GM10248 (cell line): ENCODE measurements around the gene TSPEAR.

Source experiments
- CTCF ChIA-PET: fragments of 300-600 bp; sonication (Branson Sonifier 250); formaldehyde crosslinking; extraction: SDS; loops from one replicate; lab custom pipeline; 2021; ENCODE audit warnings: antibody characterized with exemption; lab: Yijun Ruan, JAX
- POLR2A ChIA-PET: fragments of 350-650 bp; sonication (Branson Sonifier 250); formaldehyde crosslinking; extraction: SDS; loops from one replicate; lab custom pipeline; 2020; ENCODE audit warnings: antibody characterized with exemption; lab: Yijun Ruan, JAX
- DNase-seq: peaks from one replicate; pipeline ENCODE4 v3.0.0; 2012; ENCODE audit errors: extremely low spot score
- TF ChIP-seq, protein P1 (sequence below): IDR thresholded peaks from 2 replicates; pipeline ENCODE4 v1.5.1; 2012; ENCODE audit warnings: mild to moderate bottlenecking, low read depth; ENCODE audit errors: extremely low read depth, missing control alignments, control extremely low read depth

TSPEAR gene

DNA sequence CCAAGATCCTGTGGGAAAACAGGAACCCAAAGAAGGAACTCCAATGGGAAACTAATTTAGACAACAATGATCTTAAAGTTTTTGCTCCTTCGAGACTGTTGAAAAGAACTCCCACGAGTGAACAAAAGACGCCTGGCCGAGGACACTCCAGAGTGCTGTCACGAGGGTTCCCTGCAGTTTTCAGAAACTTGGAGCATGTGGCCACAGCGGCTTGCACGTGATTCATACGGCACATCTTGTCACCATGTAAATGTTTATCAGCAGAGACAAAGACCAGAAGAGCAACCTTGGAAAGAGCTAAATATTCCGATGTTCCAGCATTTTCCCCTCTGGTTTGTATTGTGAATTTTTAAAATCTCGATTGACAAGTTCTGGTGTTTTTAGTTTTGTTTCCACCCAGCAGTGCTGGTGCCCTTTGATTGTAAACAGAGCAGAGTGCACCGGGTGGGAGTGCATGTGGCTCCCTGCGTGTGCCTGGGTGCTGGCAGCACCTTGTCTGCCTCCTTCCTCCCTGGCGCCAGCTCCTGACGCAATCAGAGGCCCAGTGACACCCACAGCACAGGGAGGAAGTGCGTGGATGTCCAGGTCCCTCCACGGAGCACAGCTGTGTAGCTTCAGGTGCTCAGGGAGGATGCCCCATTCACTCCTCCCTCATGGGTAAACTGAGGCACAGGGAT is 233.1 kb downstream of the TSPEAR start:
- no peak for DNase-seq
- TF ChIP-seq, protein P1, sequence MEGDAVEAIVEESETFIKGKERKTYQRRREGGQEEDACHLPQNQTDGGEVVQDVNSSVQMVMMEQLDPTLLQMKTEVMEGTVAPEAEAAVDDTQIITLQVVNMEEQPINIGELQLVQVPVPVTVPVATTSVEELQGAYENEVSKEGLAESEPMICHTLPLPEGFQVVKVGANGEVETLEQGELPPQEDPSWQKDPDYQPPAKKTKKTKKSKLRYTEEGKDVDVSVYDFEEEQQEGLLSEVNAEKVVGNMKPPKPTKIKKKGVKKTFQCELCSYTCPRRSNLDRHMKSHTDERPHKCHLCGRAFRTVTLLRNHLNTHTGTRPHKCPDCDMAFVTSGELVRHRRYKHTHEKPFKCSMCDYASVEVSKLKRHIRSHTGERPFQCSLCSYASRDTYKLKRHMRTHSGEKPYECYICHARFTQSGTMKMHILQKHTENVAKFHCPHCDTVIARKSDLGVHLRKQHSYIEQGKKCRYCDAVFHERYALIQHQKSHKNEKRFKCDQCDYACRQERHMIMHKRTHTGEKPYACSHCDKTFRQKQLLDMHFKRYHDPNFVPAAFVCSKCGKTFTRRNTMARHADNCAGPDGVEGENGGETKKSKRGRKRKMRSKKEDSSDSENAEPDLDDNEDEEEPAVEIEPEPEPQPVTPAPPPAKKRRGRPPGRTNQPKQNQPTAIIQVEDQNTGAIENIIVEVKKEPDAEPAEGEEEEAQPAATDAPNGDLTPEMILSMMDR, result no peak
- ChIA-PET POLR2A (no interaction called here), CTCF (interaction anchor here (0.9 to 1.0 kb wide), 2 partner anchors 9 to 177 kb away, joined by 3 to 4 read pairs; no protein-coding TSS in a partner anchor)

DNA sequence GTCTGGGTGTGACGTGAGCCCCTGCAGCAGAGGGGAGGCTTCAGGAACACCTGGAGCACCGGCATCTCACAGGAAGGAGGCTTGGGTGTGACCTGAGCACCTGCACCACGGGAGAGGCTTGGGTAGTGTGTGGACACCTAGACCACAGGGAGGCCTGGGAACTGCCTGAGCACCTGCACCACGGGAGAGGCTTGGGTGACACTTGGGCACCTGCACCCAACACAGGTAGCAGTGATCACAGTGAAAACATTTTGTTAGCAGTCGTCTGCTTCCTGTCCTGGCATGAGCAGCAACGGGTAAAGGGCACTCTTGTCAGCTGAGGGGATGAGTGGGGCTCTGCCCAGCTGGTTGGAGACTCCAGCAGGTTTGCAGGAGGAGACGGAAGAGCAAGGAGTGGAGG is 233.7 kb downstream of the TSPEAR start:
- no peak for DNase-seq
- ChIA-PET POLR2A (no interaction called here), CTCF (interaction anchor here (0.9 to 1.0 kb wide), 2 partner anchors 8 to 176 kb away, joined by 3 to 4 read pairs; no protein-coding TSS in a partner anchor)
- TF ChIP-seq, protein P1, result no peak

DNA sequence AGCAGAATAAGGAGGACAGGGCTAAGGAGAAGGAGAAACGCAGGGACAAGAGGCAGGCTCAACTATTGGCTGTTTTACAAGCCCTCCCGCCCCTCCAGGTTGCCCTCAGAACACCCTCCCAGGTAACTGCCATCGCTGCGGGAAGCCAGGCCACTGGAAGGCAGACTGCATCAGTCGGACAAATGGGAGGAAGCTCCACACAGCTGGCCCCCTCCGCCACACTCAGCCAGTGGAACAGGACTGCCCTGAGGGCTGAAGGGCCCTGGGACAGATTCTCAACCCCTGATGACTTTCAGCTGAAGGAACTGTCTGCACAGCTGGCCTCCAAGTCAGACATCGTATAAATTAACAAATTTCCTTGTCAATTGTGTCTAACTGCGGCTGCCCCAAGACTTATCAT is 234.2 kb downstream of the TSPEAR start:
- CTCF ChIA-PET, result no interaction called here
- POLR2A ChIA-PET, result no interaction called here
- DNase-seq, result no peak
- TF ChIP-seq, protein P1, result no peak

DNA sequence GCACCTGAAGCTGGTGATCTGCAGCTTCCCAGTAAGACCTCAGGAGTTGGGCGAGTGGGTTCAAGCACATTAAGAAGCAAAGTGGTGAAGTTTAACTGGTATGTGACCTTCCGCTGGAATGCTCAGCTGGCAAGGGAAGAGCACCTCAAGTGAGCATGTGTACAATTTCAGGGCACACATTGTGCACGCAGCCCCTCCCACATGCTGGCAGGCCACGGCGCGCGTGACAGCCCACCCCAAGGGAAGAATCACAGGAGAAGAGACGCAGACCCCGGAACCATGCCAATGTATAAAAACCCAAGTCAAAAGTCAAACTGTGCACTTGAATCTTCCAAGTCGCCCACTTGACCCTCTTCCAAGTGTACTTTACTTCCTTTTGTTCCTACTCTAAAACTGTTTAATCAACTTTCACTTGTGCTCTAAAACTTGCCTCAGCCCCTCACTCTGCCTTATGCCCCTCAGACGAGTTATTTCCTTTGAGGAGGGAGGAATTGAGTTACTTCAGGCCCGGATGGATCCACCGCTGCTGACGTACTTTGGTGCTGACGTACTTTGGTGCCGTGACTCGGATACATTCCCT is 236.0 kb downstream of the TSPEAR start:
- POLR2A ChIA-PET, result no interaction called here
- CTCF ChIA-PET, result no interaction called here
- TF ChIP-seq, protein P1, result no peak
- no peak for DNase-seq

DNA sequence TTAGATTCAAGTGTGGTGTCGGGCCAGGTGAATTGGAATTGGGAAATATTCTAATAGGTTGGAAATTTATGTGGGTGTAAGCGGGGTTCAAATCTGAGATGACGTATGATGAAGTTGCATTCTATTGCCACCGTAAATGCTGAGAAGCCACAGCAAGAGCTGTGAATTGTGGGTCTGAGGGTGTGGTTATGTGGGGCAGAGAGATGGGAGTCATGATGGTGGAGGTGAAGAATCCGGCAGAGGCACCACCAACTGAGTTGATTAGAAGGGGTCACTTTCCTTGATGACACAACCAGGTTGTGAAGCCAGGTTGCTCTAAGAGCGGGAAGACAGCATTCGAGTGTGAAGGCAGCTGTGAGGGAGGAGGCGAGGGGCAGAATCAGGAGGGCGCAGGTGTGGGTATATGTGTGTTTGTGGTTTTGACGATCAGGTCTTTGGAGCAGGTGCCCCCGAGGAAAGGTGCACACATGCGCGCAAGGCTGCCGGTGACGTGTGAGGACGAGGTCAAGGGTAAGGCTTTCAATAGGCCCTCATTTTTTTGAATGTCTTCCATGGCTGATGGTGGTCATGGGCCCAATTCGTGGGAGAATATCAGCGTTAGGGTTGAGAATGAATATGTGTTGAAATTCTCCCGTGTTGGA is 237.3 kb downstream of the TSPEAR start:
- no peak for DNase-seq
- TF ChIP-seq, protein P1, result no peak
- CTCF ChIA-PET, result interaction anchor here (1.2 kb wide), 1 partner anchor 10 kb away, joined by 3 read pairs; no protein-coding TSS in a partner anchor
- POLR2A ChIA-PET, result no interaction called here

DNA sequence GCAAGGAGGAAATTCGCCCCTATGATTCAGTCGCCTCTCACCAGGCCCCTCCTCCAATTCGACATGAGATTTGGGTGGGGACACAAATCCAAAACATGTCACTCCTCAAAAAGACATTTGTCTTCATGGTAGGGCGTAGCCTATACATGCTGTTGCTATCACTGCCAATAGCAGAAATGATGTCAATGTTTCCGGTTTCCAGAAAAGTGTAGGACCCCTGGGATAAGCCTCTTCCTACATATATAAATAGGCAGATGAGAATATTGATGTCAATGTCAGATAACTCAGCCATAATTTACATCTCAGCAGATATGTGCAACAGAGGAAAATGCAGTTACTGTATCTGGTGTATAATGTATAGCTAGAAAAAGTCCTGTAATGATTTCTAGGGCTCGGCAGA is 239.4 kb downstream of the TSPEAR start:
- no peak for DNase-seq
- CTCF ChIA-PET, result no interaction called here
- TF ChIP-seq, protein P1, result no peak
- POLR2A ChIA-PET, result no interaction called here
